Liver (tissue), 3 donors: Measurements from ENCODE around the gene TAAR1.

ENCODE experiments used
- CTCF ChIP-seq: fragments of 150-350 bp; IDR thresholded peaks from 2 replicates; pipeline ENCODE4 v1.5.1; 2017; ENCODE audit warnings: improper control_type of control experiment, low read depth, low read length; ENCODE audit not compliant: missing input control
- EGR1 ChIP-seq, 2 donors: IDR thresholded peaks; 2 replicates each; pipeline ENCODE4 v1.6.1; 2016 to 2018; ENCODE audit warnings: antibody characterized with exemption in 2 of 2, low read depth in 2 of 2
- GABPA ChIP-seq, 2 donors: IDR thresholded peaks in 1 of 2; conservative IDR thresholded peaks in 1 of 2; 2 replicates each; pipeline ENCODE4 v1.6.1; 2016; ENCODE audit warnings: antibody characterized with exemption in 2 of 2, mild to moderate bottlenecking in 1 of 2, moderate library complexity in 1 of 2
- RAD21 ChIP-seq, 2 donors: IDR thresholded peaks; 2 replicates each; pipeline ENCODE4 v1.6.1; 2016; ENCODE audit warnings: antibody characterized with exemption in 2 of 2, mild to moderate bottlenecking in 2 of 2
- YY1 ChIP-seq: IDR thresholded peaks from 2 replicates; pipeline ENCODE4 v1.6.1; 2016; ENCODE audit warnings: antibody characterized with exemption, mild to moderate bottlenecking
- TF ChIP-seq, protein P1 (sequence below): IDR thresholded peaks from 2 replicates; pipeline ENCODE4 v1.6.1; 2016; ENCODE audit warnings: antibody characterized with exemption
- donor health status: healthy.
- donor health status: healthy.

DNA sequence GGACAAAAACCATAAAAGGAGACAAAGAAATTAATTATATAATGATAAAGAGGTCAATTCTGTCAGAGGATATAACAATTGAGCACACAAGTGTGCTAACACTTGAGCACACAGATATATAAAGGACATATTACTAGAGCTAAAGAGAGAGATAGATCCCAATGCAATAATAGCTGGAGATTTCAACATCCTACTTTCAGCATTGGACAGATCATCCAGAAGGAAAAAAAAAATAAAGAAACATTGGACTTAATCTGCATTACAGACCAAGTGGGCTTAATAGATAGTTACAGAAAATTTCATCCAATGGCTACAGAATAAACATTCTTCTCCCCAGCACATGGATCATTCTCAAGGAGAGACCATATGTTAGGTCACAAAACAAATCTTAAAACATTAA, 45.0 kb upstream of the TAAR1 start:
- TF ChIP-seq RAD21 (IDR thresholded peaks at IDR 0.05) (no peak), CTCF (no peak), GABPA (IDR thresholded peaks at IDR 0.05 in 1 of 2, conservative IDR thresholded peaks at IDR 0.05 in 1 of 2) (no peak), YY1 (no peak), EGR1 (IDR thresholded peaks at IDR 0.05; ENCODE audit: low read depth in 2 of 2) (no peak)
- TF ChIP-seq, protein P1, sequence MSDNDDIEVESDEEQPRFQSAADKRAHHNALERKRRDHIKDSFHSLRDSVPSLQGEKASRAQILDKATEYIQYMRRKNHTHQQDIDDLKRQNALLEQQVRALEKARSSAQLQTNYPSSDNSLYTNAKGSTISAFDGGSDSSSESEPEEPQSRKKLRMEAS, result no peak
